ENCODE data around the gene DNAJC15.

The DNAJC15 gene

DNA sequence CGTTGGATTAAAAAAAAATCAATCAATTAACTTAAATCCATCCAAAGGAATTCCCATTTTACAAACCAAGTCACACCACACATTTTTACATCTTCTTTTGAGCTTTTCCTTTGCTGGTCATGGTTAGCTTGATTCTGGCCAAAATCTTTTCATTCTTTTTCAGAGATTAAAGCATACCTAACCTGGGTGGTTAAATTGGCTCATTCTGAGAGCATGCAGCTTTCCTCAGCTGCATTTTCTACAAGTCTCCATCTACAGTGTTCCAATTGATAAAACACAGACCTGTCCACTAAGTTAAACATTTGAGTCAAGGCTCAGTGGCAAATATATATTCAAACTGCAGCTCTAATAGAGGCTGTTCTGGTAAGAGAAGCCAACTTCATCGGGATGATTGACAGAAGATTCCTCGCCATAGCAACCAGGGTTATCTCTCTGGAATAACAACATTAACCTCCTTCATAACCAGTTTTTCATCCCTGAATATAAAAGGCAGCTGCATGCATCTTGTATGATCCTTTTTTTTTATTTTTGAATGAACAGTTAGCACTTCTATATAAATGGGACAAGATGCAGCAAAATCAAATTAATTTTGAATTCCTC lies 106.2 kb downstream of the DNAJC15 start:
- DNase-seq = no peak

DNA sequence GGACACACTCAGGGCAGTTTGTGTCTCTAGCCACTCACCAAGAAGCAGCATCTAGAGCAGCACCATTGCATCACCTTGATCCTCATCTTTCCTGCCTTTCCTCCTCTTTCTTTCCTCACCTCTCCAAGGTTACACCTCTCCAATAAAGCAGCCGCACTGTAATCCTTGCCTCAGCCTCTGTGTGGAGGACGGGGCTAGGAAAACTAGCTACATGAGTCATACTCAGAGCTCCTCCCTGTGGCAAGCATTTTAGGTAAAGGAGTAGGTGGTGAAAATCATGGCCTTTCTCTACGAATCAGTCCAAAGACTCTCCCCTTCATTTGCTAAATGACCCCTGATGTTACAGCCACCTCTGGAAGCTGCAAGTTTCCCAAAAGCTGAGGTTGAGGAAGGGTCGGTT lies 108.9 kb downstream of the DNAJC15 start:
- DNase-seq = peak; percentile 4

DNA sequence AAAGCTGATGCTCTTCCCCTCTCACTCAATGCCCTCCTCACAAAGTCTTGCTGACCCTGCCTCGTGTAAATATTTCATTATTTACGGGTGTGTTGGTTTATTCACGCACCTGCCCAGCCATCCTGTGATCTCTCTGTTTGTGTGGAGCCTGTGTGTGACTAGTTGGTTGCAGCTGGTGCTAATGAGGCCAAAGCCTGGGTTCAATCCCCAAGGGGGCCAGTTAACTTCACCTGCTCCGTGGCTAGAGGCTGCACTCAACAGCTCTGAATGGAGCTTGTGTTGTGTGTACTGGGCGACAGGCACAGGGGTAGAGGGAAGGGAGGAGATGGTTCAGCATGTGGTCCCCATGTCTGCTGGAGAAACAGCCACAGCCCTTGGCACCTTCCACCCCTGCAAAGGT lies 109.5 kb downstream of the DNAJC15 start:
- no peak for DNase-seq

DNA sequence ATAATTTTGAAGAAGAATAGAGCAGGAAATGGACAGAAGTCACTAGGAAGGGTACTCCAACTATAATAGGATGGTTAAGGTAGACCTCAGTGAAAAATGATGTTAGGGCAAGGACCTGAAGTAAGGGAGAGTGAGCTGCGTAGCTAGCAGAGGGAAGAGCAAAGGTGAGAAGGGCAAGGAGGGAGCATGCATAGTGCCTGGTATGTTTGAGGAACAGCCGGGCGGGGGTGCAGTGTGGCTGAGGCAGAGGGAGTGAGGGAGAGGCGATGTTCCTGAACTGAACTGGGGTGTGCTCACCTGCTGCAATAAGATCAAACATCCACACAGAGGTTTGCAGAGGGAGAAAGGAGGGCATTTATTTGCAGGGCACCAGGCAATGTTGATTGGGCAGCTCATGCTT lies 110.4 kb downstream of the DNAJC15 start:
- no peak for DNase-seq

DNA sequence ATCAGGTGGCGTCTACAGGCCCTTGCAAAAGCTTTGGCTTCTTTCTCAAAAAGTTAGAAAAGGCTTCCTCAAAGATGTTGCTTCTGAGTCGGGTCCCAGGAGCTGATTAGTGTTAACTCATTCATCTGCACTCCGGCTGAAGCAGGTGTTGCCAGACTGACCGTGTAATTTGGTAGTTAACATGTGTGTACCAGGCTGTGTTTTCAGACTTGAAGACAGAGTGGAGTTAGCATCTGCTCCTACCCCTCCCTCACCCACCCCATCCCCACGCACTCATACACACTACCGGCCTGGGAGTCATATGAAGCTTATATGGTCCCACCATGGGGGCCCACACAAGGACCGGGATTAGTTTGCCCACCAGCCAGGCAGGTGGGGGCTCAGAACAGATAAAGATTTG lies 111.5 kb downstream of the DNAJC15 start:
- no peak for DNase-seq

DNA sequence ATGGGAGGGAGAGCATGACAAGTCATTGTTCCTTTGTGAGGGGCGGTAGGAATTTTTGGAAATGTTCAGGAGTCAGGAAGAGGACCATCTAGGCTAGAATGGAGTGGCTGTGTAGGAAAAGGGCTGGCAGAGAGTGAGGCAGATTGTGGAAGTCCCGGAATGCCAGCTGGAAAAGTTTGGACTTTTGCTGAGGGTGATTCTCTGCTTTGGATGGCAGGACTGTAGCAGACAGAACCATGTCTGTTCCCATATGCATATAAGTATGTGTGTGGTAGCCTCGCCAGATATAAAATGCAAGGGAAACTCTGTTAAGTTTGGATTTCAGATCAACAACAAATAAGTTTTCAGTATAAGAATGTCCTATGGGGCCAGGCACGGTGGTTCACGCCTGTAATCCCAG lies 112.1 kb downstream of the DNAJC15 start:
- no peak for DNase-seq

DNA sequence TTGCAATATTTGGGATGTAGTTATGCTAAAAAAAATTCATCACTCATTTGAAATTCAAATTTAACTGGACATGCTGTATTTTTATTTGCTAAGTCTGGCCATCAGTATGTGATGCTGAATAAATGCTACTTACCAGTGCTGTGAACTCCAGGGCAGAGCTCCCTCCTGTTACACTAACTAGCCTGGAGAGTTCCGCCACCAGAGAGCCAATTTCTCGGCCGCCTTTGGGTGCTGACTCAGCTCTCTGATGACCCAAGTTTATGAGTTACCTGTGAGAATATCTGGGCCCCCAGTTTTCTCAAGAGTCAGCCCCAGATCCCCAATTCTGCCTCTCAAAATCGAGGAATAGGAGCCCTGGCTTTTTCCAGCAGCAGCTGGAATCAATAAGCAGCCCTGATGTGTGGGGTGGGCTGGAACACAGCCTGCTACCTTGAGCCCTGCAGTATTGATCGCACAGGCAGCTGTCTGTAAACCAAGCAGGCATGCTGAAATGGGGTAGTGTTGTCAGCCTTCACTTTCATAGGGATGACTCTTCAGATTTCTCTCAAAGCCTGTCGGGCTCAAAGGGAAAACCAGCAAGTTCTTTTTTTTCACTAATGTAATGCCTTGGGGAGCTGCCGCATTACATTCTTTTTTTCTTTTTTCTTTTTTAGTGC lies 113.7 kb downstream of the DNAJC15 start:
- no peak for DNase-seq

DNA sequence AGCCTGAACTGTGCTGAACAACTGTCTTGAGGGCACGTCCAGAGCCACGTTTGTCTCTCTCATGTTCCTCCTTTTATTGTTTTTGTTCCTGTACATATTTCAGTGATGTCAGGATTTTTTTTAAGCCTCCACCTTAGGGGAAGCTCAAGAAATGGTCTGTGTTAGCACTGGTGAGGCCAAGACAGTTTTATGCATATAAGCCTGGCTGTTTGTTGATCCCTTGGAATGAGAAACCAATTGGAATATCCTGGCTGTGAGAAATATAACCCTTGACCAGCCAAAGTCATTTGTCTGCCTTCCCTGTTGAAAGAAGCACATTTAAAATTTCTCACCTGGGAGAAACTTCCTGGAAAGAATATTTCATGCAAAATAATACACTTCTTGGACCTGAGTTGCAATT lies 115.8 kb downstream of the DNAJC15 start:
- no peak for DNase-seq

DNA sequence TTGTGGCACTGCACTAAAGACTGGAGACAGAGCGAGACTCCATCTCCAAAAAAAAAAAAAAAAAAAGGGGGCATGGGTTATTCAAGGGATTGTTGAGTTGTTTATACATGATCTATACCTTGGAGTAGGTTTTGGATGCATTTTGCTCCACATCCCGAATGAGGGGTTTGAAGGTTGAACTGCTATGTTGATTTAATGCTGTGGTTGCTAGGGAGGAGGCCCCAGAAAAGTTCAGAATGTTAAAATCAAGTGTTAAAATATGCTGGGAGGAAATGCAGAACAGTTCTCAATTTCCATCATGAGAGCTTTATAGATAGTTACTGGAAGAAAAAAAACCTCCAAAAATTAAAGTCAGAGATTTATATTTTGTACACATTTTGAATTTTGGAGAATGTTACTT lies 116.5 kb downstream of the DNAJC15 start:
- DNase-seq = no peak

DNA sequence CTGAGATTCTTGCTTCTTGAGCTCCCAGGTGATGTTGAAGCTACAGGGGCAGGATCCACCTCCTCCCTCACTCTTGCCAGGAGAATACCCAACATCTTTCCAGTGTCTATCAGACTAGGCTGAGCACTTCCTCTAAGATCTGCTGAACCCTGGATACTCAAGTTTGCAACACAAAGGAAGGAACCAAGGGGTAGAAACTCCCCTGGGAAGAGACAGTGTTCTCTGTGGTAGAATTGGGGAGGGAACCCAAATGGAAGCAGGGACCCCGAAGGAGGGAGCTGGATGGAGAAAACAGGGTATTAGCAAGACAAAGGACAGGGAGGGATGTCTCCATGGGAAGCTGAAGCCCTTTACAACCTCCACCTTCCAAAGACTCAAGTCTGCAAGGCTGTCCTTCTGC lies 117.6 kb downstream of the DNAJC15 start:
- no peak for DNase-seq

DNA sequence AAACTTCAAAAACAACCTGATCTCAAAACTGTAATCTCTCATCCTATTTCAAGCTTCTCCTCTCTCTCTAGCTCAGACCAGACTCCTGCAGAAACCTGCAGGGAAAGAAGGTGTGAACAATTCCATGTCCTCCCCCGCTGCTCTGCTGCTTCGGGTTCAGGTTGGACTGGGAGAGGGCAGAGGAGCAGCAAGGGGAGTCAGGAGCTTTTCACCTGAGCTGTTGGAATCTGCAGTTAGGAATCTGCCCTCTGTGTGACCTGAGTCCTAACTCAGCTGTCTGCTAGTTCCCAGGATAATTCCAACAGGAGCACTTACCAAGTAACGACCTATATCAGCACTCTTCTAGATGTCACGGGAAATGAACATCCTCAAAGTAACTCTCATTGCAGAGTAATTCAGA lies 118.3 kb downstream of the DNAJC15 start:
- no peak for DNase-seq

DNA sequence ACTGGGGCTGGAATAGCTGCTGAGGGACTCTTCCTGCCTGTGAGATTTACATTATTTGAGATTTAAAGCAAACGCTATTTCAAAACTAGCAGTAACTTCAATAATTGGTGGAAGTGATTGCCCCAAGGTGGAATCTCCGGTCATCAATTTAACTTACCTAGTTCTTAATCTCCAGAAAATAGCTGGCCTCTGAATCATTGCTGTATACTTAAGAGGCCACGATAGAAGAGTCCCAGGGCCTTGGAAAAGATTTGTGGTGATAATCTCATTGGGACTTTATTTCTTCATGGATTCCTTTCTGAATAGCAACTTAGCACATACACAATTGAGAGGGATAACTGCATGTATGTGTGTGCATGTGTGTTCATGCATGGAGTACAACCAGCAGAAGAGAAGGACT lies 120.2 kb downstream of the DNAJC15 start:
- no peak for DNase-seq

DNA sequence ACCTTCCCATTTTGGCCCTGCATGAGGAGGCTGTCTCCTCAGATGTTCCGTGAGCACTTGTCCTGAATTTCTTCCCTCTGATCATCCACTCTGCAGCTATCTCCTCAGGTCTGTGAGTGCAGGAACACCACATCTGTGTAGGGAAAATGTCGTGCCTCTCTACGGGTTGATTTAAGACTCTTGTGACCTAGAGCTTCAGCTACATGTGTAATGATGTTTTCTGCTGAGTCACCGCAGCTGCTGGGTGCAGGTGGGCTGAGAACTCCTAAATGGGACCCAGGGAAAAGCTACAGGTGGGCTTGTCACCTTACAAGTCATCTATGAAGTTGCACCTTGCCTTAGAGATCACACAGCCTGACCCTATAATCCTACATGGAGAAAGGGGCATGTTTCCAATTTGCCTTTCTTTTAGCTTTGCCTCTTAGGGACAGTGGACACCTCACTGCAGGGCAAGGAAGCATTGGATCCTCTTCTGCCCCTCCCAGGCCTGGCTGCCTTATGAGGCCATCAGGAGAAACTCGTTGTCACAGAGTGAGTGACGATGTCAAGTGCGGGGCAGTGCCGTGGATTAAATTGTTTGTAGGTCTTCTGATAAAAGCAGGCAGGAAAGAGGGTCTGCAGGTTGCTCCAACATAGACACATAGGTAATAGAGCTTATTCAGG lies 122.3 kb downstream of the DNAJC15 start:
- no peak for DNase-seq

DNA sequence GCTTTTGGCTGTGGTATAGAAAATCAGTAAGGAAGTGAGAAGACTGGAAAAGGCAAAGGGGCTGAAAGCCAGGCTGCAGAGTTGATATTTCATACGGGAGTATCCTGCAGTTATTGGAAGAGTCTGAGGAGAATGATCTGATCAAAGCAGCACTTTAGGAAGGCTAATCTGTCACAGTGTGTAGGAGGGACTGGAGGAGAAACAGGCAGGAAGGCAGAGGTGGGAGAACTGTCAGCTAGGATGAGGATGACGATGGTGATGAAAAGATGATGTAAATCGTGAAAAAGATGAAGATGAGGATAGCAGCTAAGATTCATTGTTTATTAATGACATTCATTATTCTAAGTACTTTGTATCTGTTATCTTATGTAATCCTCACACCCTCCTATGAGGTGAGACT lies 123.0 kb downstream of the DNAJC15 start:
- DNase-seq = no peak

DNA sequence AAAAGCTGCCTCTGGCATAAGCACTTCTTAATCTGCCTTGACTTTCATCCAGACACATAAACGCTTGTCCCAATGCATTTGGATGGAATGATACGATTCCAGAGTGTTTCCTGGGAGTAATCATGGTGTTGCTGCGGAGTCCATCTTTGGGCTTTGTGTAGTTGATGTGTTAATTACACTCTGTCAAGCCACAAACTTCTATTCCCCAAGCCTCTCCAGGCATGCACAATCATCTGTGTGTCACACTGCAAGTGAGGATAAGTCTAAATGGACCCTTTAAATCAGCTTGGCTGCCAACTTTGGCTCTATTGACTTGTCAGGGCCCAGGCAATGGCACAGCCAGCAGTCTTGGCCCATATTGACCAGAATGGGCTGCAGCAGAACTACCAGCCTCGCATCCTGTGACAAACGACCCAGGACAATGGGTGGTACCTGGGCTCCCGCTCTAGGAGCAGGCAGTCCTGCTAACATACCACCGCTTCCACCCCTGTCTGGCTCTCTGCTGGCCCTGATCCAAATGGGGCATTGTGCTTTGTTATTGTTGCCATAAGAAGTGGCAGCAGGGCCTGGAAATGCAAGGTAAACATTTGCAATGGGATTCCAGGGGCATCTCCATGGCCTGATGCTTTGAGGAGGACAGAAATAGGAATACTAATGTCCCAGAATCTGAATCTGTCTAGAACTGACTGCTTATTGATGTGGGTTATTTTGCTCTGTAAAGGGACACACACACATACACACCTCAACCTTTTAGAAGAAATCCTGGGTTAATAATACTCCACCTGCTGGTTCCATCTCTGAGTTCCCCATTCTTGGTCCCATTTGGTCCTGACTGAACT lies 127.2 kb downstream of the DNAJC15 start:
- no peak for DNase-seq

DNA sequence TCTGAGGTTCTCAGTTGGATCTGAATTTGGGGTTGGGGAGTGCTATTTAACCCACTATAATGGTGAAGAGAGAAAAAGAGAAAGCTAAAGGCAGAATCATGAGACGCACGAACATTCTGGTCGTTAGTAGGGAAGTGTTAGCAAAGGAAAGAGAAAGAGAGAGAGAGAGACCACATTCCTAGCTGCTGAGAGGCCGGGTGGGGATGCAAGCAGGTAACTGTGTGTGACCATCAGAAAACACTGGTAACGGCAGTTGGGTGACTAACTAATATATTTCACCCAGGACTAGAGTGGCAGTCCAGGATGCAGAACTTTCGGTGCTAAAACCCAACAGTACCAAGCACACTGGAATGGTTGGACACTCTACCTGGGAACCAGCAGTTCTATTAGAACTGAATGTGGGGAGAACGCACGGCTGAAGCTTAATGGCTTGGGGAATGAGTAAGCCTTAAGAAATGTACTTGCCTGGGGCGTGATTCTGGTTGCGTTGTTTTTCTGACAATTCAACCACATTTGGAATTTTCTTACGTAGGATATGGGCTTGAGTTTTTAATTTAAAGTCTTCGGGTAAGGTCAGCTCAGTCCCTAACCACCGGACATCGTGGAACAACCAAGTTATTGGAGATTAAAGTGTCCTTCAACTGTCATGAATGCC lies 130.2 kb downstream of the DNAJC15 start:
- DNase-seq = no peak

DNA sequence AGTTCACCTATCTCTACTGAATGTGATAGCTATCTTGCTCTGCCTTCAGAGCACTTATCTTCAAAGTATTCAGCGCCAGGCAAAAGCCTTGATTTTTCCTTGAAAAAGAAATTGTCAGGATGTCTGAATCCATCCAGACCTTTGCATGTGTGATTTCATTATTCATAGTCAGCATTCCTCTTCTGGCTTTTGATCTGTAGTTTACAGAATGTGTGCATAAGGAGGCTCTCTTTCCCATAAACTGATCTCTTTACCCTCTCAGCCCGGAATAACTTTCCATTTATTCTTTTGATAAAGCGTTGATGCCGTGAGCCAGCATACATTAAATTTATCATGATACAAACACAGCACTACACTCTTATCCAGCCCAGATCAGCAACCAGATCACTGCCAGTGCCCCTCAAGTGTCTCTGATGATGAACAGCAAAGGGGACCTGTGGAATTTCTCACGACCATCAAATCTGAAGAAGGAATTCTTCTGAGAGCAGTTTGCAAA lies 130.8 kb downstream of the DNAJC15 start:
- DNase-seq = no peak

DNA sequence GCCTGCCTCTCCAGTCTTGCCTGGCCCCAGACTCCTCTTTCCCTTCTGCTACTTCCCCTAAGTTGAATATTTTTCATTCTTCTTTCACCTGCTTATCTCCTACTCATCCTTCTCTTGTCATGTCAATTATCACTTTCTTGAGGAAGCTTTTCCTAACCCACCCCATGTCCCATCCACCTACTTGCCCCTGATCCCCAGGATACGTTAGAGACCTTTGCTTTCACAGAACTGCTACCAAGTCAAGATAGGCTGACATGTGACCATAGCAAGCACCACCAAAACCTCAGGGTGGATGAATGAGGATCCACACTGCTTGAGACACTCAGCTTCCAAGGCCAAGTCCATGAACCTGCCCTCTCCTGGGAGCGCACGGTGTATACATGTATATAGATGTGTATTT lies 131.5 kb downstream of the DNAJC15 start:
- no peak for DNase-seq

DNA sequence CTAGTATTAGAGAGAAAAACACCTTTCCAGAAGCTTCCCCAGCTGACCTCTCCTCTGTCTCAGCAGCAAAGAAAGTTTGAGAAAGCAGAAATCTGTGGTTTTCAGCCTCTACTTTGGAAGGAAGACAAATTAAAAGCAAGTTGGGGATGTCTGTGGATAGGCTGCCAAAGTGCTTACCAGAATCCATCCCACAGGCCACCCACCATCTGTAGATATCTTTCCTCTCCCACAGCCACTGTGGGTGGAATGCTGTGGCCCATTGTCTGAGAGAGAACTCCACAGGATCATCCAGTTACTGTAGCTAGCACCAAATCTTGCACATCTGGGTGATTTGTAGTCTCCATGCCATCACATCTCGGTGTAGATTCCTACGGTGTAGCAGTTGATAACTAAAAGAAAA lies 133.5 kb downstream of the DNAJC15 start:
- no peak for DNase-seq

DNA sequence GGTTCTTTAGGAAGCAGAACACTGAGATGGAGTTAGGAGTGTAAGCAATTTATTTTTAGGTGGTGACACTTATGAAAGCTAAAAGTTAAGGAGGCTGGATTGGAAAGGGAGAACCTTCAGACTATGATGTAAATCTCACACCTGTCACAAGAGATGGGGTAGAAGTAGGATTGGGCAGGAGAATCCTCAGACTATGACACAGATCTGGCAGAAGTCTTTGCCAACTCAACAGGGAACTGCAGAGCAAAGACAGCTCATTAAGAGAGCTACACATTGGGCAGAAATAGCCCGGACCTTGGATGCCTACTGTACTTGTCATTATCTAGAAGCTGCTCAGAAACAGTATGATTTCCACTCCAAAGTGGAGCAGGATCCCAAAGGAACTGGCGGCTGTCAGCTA lies 134.4 kb downstream of the DNAJC15 start:
- DNase-seq = no peak

DNA sequence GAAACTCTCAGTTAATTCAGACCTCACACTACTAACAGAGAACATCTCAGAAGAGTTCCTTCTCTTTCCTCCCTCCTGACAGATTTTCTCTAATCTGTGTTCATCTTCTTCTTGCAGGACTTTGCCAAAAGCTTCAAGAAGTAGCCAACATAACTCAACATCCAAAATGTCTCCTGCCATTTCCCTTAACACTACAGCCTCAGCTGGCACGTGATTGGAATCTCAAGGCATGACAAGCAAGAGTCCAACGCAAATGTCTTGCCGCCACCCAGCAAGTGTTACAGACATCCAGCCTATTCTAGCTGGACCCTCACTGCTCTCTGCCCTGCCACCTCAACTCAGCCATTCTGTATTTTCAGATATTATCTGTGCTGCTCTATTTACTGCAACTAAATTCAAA lies 135.1 kb downstream of the DNAJC15 start:
- DNase-seq = no peak

DNA sequence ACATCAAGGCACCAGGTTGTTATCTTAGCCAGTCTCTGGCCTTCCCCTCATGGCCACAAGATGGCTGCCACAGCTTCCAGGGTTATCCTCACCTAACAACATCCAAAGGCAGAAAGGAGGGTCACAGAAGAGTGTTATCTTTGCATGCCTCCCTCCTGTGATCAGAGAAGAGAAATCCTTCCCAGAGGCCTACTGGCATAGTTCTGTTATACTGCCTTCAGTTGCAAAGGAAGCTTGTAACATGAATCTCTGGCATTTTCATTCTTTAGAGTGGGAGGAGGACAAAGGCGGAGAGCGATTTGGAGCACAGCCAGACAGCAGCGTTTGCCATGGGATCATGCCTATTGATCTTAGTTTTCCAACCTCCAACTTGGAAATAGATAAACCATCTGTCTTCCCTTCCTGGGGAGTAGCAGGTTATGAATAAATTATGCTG lies 135.7 kb downstream of the DNAJC15 start:
- DNase-seq = no peak
